ENCODE data around the gene IFT80.
"Not testable (repeated sequence)": the region's sequence is repeated elsewhere in the genome, so short reads cannot be mapped to it uniquely, and the experiment has no call there.

IFT80 gene

DNA sequence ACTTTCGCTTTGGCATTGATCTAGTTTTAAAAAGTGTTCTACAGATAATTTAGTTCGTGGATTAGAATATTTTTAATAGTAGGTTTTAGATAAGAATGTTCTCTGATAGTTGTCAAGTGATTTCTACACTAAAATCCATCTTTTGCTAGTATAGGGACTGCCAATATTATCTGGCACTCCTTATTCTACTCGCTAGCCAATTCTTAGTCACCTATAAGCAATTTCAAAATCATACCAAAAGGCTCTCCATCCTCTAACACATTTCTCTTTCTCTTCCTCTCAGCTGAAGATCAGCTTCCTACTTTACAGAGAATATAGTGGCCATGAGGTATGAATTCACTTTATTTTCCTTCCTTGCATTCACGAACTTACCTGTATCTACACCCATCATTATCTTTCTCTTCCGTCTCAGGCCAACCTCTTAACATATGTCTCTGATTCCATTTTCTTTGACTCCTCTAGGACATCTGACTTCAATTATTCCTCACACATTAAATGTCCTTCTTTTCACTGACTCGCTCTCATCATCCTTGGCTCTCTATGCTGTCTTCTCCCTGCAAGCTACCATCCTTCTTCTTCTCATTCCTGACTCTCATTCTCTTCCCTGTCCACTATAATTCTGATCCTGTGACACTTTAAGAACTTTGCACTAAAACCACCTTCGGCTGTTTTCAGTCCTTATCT lies 138.3 kb downstream of the IFT80 start:
- DNase-seq (ENCODE audit: low spot score): no peak

- no peak for DNase-seq (ENCODE audit: low spot score)
Observed at GRCh38 chr3:160259589-160259988, 139.4 kb downstream of the IFT80 start.

DNA sequence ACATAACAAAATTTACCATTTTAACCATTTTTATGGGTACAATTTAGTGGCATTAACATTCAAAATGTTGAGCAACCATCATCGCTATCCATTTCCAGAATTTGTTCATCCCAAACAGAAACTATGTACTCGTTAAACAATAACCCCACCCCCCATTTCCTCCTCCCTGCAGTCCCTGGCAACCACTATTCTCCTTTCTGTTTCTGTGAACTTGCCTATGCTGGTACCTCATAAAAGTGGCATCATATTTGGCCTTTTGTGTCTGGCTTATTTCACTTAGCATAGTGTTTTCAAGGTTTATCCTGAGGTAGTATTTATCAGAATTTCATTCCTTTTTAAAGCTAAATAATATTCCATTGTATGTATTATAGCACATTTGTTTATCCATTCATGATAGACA lies 141.4 kb downstream of the IFT80 start:
- DNase-seq (ENCODE audit: low spot score): no peak

DNA sequence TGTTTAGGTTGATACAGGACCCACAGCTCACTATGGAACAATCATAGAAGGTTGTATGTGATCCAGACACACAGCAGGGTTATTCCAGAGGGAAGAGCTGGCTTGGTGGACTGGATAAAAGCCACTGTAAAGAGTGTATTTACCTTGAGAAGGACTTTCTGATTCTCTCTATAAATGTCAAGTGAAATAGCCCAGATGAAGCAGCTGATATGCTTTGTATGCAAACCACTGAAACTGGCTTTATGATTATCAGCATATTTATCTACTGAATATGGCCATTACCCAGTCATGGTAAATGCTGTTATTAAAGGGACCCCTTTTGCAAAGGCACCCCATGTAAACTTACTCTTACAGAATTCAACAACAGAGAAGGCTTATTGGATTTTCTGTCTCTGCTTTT lies 145.7 kb downstream of the IFT80 start:
- no peak for DNase-seq (ENCODE audit: low spot score)

DNA sequence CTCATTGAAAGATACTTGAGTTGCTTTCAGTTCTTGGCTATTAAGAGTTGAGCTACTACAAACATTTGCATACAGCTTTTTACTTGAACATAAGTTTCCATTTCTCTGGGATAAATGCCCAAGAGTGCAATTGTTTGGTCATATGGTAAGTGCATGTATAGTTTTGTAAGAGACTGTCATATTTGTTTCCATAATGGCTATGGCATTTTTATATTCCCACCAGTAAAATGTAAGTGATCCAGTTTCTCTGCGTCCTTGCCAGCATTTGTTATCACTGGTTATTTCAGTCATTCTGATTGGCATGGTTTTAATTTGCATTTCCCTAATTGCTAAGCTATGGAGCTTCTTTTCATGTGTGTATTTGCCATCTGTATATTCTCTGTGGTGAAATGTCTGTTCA lies 151.3 kb downstream of the IFT80 start:
- no peak for DNase-seq (ENCODE audit: low spot score)

DNA sequence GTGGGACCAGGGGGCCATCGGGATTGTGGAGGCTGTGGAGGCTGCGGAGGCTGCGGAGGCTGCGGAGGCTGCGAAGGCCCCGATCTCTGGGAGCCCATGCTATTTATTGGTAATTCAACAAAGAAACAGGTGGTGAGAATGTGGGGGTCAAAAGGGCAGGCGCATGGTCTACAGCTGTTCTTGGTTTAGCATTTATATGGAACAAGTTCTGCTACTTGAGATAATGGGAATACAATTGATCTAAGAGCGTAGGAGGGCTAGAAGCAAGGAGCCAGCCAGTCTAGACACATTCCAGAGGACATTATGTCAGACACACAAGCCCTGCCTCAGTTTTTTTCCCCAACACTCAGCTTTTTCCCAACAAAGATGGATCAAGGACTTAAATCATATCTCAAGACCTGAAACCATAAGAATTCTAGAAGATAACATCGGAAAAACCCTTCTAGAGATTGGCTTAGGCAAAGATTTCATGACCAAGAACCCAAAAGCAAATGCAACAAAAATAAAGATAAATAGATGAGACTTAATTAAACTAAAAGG lies 153.7 kb downstream of the IFT80 start:
- no peak for DNase-seq (ENCODE audit: low spot score)

DNA sequence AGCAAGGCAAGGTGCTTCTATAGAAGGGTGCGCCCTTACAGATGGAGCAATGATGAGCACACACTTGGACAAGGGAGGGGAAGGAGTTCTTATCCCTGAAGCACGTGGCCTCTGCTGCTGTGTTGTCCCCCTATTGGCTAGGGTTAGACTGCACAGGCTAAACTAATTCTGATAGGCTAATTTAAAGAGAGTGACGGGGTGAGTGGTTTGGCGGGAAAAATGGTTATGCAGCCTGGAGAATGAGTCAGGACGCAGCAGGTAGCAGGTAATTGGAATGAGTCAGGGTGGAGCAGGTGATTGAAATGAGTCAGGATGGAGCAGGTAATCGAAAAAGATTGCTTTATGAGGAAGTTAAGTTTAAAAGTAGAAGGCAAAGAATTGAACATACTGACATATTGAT lies 158.3 kb downstream of the IFT80 start:
- not testable (repeated sequence) for DNase-seq (ENCODE audit: low spot score)

- no peak for DNase-seq (ENCODE audit: low spot score)
Observed at GRCh38 chr3:160232014-160232413, 167.0 kb downstream of the IFT80 start.

DNA sequence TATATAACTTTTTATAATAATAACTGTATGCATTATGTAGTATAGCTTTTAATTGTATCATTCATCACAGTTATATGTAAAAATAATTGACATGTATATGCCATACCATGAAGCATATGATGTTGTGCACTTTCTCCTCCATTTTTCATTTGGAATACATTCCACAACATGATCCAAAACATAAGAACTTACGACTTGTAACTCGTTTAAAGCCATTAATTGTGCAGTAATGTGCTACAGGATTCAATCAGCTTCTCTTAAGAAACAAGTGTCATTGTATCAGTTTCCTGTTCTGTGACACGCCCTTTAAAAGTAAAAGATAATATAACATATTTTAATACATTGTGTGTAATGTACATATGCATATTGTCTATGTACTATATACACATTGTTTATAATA lies 171.6 kb downstream of the IFT80 start:
- DNase-seq (ENCODE audit: low spot score): no peak

GRCh38 chr3:160226026-160226907 lies 172.8 kb downstream of the IFT80 start:
- DNase-seq (ENCODE audit: low spot score): no peak

DNA sequence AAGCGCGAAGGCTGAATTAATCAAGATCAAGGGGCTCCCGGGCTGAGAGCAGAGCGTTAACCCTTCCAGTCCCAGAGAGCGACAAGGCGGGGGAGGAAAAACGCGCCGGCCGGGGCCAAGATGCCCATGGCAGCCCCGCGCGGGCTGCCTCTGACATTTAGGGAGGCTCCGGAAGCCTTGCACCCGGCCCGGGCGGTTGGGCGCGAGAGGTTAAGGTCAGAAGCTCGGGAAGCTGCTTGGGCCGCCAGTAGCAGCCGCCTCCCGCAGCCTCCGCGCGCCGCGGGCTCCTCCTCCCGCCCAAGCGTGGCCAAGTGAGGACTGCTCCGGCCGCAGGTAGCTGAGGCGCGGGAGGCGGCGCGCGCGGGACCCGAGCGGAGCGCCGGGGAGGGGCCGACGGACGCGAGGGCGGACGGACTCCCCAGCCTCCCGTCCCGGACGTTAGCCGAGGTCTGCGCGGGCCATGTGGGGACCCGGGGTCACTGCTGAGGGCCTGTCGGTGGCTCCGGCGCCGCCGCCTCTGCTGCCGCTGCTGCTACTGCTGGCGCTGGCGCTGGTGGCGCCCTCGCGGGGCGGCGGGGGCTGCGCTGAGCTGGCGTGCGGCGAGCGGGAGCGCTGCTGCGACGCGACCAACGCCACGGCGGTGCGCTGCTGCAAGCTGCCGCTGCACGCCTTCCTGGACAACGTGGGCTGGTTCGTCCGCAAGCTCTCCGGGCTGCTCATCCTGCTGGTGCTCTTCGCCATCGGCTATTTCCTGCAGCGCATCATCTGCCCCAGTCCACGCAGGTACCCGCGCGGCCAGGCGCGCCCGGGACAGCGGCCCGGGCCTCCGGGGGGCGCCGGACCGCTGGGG lies 173.6 kb downstream of the IFT80 start, which contains the start of gene C3orf80:
Gene C3orf80, plus strand, starts transcription at position 247 of the 850 bp plus-strand sequence. Its CDS starts 214 bp downstream, at position 461.
- no peak for DNase-seq (ENCODE audit: low spot score)

DNA sequence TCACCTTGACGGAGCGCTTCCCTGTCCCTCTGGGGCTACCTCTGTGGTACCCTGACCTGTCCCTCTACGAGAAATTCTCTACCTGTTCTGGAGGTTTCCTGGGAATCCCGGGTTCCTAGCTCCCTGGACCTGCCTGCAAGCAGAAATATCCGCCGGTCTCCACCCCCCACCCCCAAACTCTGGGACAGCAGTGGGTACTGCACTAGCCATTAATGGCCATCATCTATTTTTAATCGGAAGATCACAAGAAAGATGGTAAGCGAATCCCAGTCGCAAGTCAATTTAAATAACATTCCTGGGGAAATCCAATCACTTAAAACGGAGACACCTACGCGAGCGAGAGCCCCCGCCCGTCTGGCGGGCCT lies 174.2 kb downstream of the IFT80 start:
- no peak for DNase-seq (ENCODE audit: low spot score)

GRCh38 chr3:160224256-160224655 lies 174.8 kb downstream of the IFT80 start:
- DNase-seq (ENCODE audit: low spot score): no peak

- DNase-seq (ENCODE audit: low spot score): no peak
Observed at GRCh38 chr3:160221019-160221418, 178.0 kb downstream of the IFT80 start.

DNA sequence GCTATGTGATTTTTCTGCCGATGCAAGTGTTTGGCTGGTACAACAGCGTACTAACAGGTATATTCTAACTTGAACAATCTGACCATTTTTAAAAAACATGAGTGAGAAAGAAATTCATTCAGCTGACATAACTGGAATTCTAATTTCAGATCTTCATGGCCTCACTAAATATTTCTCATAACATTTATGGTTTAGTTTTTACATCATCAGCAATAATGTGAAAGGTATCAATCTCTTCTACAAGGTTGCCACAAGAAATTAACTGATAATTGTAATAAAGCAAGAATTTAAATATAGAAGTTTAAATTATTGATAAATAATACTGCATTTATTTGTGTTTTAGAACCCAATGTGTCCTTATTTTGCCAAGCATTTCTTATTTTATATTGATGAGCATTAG lies 179.0 kb downstream of the IFT80 start:
- DNase-seq (ENCODE audit: low spot score): no peak

DNA sequence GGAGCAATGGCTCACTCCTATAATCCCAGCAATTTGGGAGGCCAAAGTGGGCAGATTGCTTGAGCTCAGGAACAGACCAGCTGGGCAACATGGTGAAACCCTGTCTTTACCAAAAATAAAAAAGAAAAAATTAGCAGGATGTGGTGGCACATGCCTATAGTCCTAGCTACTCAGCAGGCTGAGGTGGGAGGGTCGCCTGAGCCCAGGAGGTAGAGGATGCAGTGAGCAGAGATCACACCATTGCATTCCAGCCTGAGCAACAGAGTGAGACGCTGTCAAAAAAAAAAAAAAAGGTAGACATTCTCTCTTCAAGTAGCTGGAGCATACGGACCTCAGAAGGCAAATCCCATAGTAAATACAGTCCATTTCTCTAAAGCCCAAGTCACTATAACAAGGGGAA lies 180.9 kb downstream of the IFT80 start:
- DNase-seq (ENCODE audit: low spot score): no peak

DNA sequence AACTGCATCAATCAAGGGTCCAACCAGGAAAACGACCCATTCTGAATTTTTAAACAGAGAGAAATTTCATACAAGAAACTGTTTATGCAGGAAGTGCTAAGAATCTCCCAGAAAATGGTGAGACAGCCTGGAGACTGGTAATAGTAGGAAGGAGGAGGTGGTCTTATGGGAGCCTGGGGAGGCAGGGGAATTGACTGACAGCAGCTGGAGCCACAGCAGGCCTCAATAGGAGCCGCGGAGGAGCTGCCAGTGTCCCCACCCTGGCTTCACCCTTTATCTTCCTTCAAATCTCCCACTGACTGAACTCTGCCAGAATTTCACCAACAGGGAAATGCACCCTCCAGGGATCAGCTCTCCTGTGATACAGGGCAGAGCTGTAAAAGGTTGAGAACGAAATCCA lies 181.3 kb downstream of the IFT80 start:
- no peak for DNase-seq (ENCODE audit: low spot score)

- no peak for DNase-seq (ENCODE audit: low spot score)
Observed at GRCh38 chr3:160213191-160213590, 185.8 kb downstream of the IFT80 start.

- peak; percentile 56 for DNase-seq (ENCODE audit: low spot score)
Observed at GRCh38 chr3:160210799-160211221, 188.2 kb downstream of the IFT80 start.

GRCh38 chr3:160210341-160210740 lies 188.7 kb downstream of the IFT80 start:
- no peak for DNase-seq (ENCODE audit: low spot score)
